GM19463 (cell line): Measurements from ENCODE around the gene TPST2.

Experiments used
- ATAC-seq: cut with Tn5 transposase; IDR thresholded peaks from one replicate; pipeline ENCODE4 v1.9.1; 2021; ENCODE audit warnings: mild to moderate bottlenecking, moderate library complexity; ENCODE audit not compliant: unreplicated experiment

The TPST2 gene

GRCh38 chr22:26610996-26611395 is 21.1 kb upstream of the TPST2 start:
- ATAC-seq: no peak

GRCh38 chr22:26610072-26610958 is 20.4 kb upstream of the TPST2 start:
- peak; percentile 73 for ATAC-seq

- no peak for ATAC-seq
These were observed 19.4 kb upstream of the TPST2 start for GRCh38 chr22:26609287-26609686.

GRCh38 chr22:26608129-26608528 is 18.2 kb upstream of the TPST2 start:
- no peak for ATAC-seq

- ATAC-seq: no peak
These were observed 16.7 kb upstream of the TPST2 start for GRCh38 chr22:26606611-26607010.

GRCh38 chr22:26604368-26604767 is 14.4 kb upstream of the TPST2 start:
- no peak for ATAC-seq

- ATAC-seq: no peak
These were observed 12.2 kb upstream of the TPST2 start for GRCh38 chr22:26602127-26602526.

- no peak for ATAC-seq
These were observed 11.8 kb upstream of the TPST2 start for GRCh38 chr22:26601726-26602125.

- no peak for ATAC-seq
These were observed 9.6 kb upstream of the TPST2 start for GRCh38 chr22:26599505-26599904.

- no peak for ATAC-seq
These were observed 7.5 kb upstream of the TPST2 start for GRCh38 chr22:26597480-26597879.

- no peak for ATAC-seq
These were observed 7.1 kb upstream of the TPST2 start for GRCh38 chr22:26597026-26597425.

- no peak for ATAC-seq
These were observed 3.8 kb upstream of the TPST2 start for GRCh38 chr22:26593763-26594162.

- no peak for ATAC-seq
These were observed 2.5 kb upstream of the TPST2 start for GRCh38 chr22:26592421-26592891.

GRCh38 chr22:26589367-26589844 is 526 bp downstream of the TPST2 start:
- ATAC-seq: peak; percentile 2

- ATAC-seq: no peak
These were observed 1.1 kb downstream of the TPST2 start for GRCh38 chr22:26588729-26589366.

- no peak for ATAC-seq
These were observed 1.8 kb downstream of the TPST2 start for GRCh38 chr22:26587991-26588613.

- no peak for ATAC-seq
These were observed 3.2 kb downstream of the TPST2 start for GRCh38 chr22:26586556-26587325.

- no peak for ATAC-seq
These were observed 4.7 kb downstream of the TPST2 start for GRCh38 chr22:26585104-26585790.

- no peak for ATAC-seq
These were observed 5.9 kb downstream of the TPST2 start for GRCh38 chr22:26584010-26584409.

- no peak for ATAC-seq
These were observed 8.2 kb downstream of the TPST2 start for GRCh38 chr22:26581633-26582168.
